ENCODE measurements around the gene DTL. TPM values are rescaled to one million over a fixed set of nuclear protein-coding genes. Genes with fewer than 3 reads are reported as not detected.

Gene DTL
- total RNA-seq, 2 experiments from 2014 or later: 74.1 to 77.5 TPM

- POLR2A ChIA-PET: interaction anchor here (0.7 to 1.0 kb wide), 2 partner anchors 147 to 175 kb away, joined by 3 to 4 read pairs; no protein-coding TSS in a partner anchor
Observed at GRCh38 chr1:212072047-212072446, 36.5 kb downstream of the DTL start.

DNA sequence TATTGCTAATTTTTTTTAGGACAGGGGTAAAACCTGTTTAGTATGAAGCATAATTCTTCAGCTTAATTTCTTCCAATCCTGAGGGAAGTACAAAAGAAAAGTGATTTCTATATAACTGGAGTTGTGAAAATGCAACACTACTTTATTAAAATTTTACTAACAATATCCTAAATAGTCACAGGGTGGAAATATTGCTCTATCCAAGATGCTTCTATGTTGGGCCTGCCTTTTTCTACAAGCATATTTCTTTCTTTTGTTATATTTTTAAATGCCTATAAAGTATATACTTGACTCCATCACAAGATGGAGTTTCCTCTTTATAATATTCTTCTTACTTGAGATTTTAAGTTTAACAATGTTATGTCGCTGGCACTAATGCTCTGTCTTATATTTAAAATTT is 37.9 kb downstream of the DTL start:
- no peaks in the 10 kb centered on the region for H3K9me3 Mint-ChIP-seq (ENCODE audit: insufficient read depth)
- no peaks in the 10 kb centered on the region for H3K4me1 Mint-ChIP-seq (ENCODE audit: low read depth)
- CTCF ChIA-PET: interaction anchor here (1.5 to 5.6 kb wide), 6 partner anchors 12 to 383 kb away, joined by 3 to 132 read pairs (median 44); no protein-coding TSS in a partner anchor
- no peaks in the 10 kb centered on the region for H3K27me3 Mint-ChIP-seq (ENCODE audit: low read depth)
- no peak overlapping the region for H3K4me3 Mint-ChIP-seq
- no peak for DNase-seq
- H3K36me3 Mint-ChIP-seq (ENCODE audit: low read depth): peaks cover 60% of the 10 kb centered on the region
- H3K27ac Mint-ChIP-seq: no peak overlapping the region
- POLR2A ChIA-PET: no interaction called here
- ATAC-seq: no peak

More at GRCh38 chr1:212072047-212072446, 36.5 kb downstream of the DTL start:
- Mint-ChIP-seq H3K27ac (no peak overlapping the region), H3K9me3 (ENCODE audit: insufficient read depth) (no peaks in the 10 kb centered on the region), H3K4me1 (ENCODE audit: low read depth) (no peaks in the 10 kb centered on the region), H3K27me3 (ENCODE audit: low read depth) (no peaks in the 10 kb centered on the region), H3K4me3 (no peak overlapping the region), H3K36me3 (ENCODE audit: low read depth) (peaks cover 67% of the 10 kb centered on the region)
- DNase-seq (no peak), ATAC-seq (no peak)
- CTCF ChIA-PET: interaction anchor here (1.5 to 5.6 kb wide), 15 partner anchors 9 to 391 kb away, joined by 3 to 132 read pairs (median 26); partner anchors contain the start of genes DTL, INTS7 and PPP2R5A

- Mint-ChIP-seq H3K27ac (no peak overlapping the region), H3K9me3 (ENCODE audit: insufficient read depth) (no peaks in the 10 kb centered on the region), H3K27me3 (ENCODE audit: low read depth) (no peaks in the 10 kb centered on the region), H3K36me3 (ENCODE audit: low read depth) (peaks cover 63% of the 10 kb centered on the region), H3K4me1 (ENCODE audit: low read depth) (no peaks in the 10 kb centered on the region), H3K4me3 (no peak overlapping the region)
- DNase-seq (no peak), ATAC-seq (no peak)
- ChIA-PET POLR2A (no interaction called here), CTCF (interaction anchor here (0.6 to 1.3 kb wide), 4 partner anchors 12 to 383 kb away, joined by 3 to 4 read pairs (median 3); no protein-coding TSS in a partner anchor)
Observed at GRCh38 chr1:212074313-212074712, 38.8 kb downstream of the DTL start.

DNA sequence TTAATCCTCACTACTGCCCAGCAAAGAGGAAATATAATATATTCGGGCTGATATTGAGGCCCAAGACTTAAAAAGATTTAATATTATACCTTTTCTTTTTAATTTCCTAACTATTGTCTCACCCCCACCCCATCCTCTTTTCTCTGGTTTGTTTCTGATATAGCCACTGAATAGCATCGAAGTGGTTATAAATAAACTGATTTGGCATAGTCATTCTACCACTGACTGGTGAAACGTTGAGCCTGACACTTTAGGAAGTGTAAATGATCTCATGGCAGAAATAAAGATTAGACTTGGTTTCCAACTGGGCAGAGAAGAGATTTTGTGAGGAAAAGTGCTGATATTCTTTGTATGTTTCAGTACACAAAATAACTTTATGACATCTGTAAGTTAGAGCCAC is 39.3 kb downstream of the DTL start:
- Mint-ChIP-seq H3K27ac (no peak overlapping the region), H3K27me3 (ENCODE audit: low read depth) (no peaks in the 10 kb centered on the region), H3K9me3 (ENCODE audit: insufficient read depth) (no peaks in the 10 kb centered on the region), H3K36me3 (ENCODE audit: low read depth) (peaks cover 64% of the 10 kb centered on the region), H3K4me1 (ENCODE audit: low read depth) (no peaks in the 10 kb centered on the region), H3K4me3 (no peak overlapping the region)
- ATAC-seq (no peak), DNase-seq (no peak)
- POLR2A ChIA-PET: no interaction called here
- CTCF ChIA-PET: interaction anchor here (0.7 to 1.3 kb wide), 3 partner anchors 15 to 286 kb away, joined by 3 to 4 read pairs (median 3); no protein-coding TSS in a partner anchor

DNA sequence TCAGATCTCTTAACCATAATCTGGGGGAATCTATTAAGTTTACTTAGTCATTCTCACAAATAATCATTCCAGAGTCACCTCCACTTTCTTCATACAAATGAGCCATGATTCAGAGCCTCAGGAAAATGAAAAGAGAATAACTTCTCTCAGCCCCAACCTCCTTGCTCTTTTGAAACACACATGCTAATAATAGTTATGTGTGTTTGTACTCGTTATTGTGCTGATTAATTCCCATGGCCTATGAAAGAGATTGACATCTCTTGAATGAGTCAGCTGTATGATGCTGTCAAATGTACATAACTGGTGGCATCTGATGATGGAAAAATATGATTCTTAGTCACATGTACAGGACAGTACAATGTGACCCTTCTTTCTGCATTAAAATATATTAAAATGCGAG is 41.5 kb downstream of the DTL start:
- ATAC-seq (no peak), DNase-seq (no peak)
- Mint-ChIP-seq H3K4me3 (no peak overlapping the region), H3K9me3 (ENCODE audit: insufficient read depth) (no peaks in the 10 kb centered on the region), H3K36me3 (ENCODE audit: low read depth) (peaks cover 51% of the 10 kb centered on the region), H3K27ac (no peak overlapping the region), H3K4me1 (ENCODE audit: low read depth) (no peaks in the 10 kb centered on the region), H3K27me3 (ENCODE audit: low read depth) (no peaks in the 10 kb centered on the region)
- POLR2A ChIA-PET: no interaction called here
- CTCF ChIA-PET: interaction anchor here (0.8 to 2.1 kb wide), 5 partner anchors 9 to 400 kb away, joined by 3 to 7 read pairs (median 3); no protein-coding TSS in a partner anchor

DNA sequence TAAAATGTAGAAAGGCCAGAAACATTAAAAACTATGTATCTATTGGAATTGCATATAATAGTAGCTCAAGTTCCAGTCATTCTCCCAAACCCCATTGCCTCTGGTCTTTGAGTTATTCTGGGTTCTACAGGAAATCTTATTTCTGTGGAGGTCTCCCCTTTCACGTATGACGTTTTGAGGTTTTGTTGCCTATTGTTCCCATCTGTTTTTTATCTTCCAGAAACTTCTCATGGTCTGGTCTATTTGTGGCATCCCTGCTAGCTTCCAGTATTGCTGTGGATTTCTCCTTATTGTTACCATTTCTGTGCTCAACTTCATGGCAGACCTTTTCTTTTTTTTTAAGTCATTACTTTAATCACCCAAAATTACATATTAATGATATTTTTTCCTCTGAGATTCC is 43.3 kb downstream of the DTL start:
- no peak overlapping the region for H3K4me3 Mint-ChIP-seq
- no peaks in the 10 kb centered on the region for H3K9me3 Mint-ChIP-seq (ENCODE audit: insufficient read depth)
- no peaks in the 10 kb centered on the region for H3K27me3 Mint-ChIP-seq (ENCODE audit: low read depth)
- peaks cover 42% of the 10 kb centered on the region for H3K36me3 Mint-ChIP-seq (ENCODE audit: low read depth)
- POLR2A ChIA-PET: no interaction called here
- DNase-seq (no peak), ATAC-seq (no peak)
- H3K4me1 Mint-ChIP-seq (ENCODE audit: low read depth): no peaks in the 10 kb centered on the region
- CTCF ChIA-PET: interaction anchor here (0.7 to 4.4 kb wide), 6 partner anchors 8 to 377 kb away, joined by 3 to 26 read pairs (median 8); partner anchors contain the start of genes DTL and INTS7
- no peak overlapping the region for H3K27ac Mint-ChIP-seq

DNA sequence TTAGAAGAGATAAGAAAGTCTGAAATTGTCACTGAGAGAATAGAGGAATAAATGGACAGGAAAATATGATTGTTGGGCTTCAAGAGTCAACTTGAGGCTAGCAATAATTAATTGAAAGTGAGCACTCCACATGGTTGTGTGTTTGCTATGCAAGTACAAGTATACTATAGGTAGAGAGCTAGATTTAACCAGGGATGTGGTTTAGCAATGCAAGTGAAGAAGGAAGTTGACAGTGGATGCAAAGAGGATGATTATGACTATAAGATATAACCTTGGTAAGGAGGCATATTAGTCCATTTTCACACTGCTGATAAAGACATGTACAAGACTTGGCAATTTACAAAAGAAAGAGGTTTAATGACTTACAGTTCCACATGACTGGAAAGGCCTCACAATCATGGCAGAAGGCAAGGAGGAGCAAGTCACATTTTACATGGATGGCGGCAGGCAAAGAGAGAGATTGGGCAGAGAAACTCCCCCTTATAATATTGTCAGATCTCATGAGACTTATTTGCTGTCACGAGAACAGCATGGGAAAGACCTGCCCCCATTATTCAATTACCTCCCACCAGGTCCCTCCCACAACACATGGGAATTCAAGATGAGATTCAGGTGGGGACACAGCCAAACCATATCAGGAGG is 47.3 kb downstream of the DTL start:
- no peak overlapping the region for H3K27ac Mint-ChIP-seq
- H3K9me3 Mint-ChIP-seq (ENCODE audit: insufficient read depth): no peaks in the 10 kb centered on the region
- peaks cover 3% of the 10 kb centered on the region for H3K4me1 Mint-ChIP-seq (ENCODE audit: low read depth)
- ATAC-seq: no peak
- POLR2A ChIA-PET: no interaction called here
- CTCF ChIA-PET: interaction anchor here (1.0 to 4.4 kb wide), 3 partner anchors 12 to 373 kb away, joined by 3 to 26 read pairs (median 3); no protein-coding TSS in a partner anchor
- no peak for DNase-seq
- peaks cover 42% of the 10 kb centered on the region for H3K36me3 Mint-ChIP-seq (ENCODE audit: low read depth)
- no peaks in the 10 kb centered on the region for H3K27me3 Mint-ChIP-seq (ENCODE audit: low read depth)
- no peak overlapping the region for H3K4me3 Mint-ChIP-seq

GRCh38 chr1:212089560-212090163 is 54.1 kb downstream of the DTL start:
- peaks cover 30% of the 10 kb centered on the region for H3K4me1 Mint-ChIP-seq (ENCODE audit: low read depth)

DNA sequence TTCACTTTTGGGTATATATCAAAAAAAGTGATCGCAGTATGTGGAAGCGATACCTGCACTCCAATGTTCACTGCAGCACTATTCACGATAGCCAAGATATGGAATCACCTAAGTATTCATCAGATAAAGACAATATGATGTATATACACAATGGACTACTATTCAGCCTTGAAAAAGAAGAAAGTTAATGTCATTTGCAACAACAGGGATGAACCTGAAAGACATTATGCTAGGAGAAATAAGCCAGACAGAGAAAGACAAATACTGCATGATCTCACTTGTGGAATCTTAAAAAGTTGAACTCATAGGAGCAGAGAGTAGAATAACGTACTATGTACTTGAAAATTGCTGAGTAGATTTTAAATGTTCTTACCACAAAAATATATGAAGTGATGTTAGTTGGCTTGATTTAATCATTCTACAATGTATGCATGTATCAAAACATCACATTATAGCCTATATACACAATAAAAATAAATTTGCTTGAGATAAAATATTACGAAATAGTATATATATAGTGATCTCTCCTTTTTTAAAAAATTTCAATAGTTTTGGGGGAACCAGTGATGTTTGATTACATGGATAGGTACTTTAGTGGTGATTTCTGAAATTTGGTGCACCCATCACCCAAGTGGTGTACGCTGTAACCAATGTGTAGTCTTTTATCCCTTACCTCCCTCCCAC is 56.0 kb downstream of the DTL start:
- Mint-ChIP-seq H3K27ac (no peak overlapping the region), H3K9me3 (ENCODE audit: insufficient read depth) (no peaks in the 10 kb centered on the region), H3K27me3 (ENCODE audit: low read depth) (no peaks in the 10 kb centered on the region), H3K4me1 (ENCODE audit: low read depth) (peaks cover 39% of the 10 kb centered on the region), H3K36me3 (ENCODE audit: low read depth) (peaks cover 88% of the 10 kb centered on the region), H3K4me3 (no peak overlapping the region)
- DNase-seq: no peak
- CTCF ChIA-PET: no interaction called here
- no peak for ATAC-seq
- POLR2A ChIA-PET: no interaction called here

More at GRCh38 chr1:212089560-212090163, 54.1 kb downstream of the DTL start:
- no peaks in the 10 kb centered on the region for H3K27me3 Mint-ChIP-seq (ENCODE audit: low read depth)
- H3K4me3 Mint-ChIP-seq: no peak overlapping the region
- POLR2A ChIA-PET: interaction anchor here (0.6 to 2.3 kb wide), 2 partner anchors 54 to 195 kb away, joined by 3 to 6 read pairs; partner anchors contain the start of genes DTL and INTS7
- ATAC-seq (no peak), DNase-seq (no peak)
- peak overlapping the region; percentile 12 for H3K27ac Mint-ChIP-seq
- no peaks in the 10 kb centered on the region for H3K9me3 Mint-ChIP-seq (ENCODE audit: insufficient read depth)
- H3K36me3 Mint-ChIP-seq (ENCODE audit: low read depth): peaks cover 83% of the 10 kb centered on the region
- CTCF ChIA-PET: interaction anchor here (1.2 to 3.7 kb wide), 4 partner anchors 54 to 409 kb away, joined by 3 to 15 read pairs (median 5); partner anchors contain the start of genes DTL and INTS7

DNA sequence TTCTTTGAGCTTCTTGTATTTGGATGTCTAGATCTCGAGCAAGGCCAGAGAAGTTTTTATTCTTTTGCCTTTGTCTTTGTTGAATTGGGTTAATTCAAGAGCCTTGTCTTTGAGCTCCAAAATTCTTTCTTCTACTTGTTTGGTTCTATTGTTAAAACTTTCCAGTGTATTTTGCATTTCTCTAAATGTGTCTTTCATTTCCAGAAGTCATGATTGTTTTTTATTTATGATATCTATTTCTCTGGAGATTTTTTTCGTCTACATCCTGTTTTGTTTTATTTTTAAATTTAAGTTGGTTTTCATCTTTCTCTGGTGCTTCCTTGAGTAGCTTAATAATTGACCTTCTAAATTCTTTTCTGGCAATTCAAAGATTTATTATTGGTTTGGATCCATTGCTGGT is 61.8 kb downstream of the DTL start:
- POLR2A ChIA-PET: interaction anchor here (0.7 kb wide), 1 partner anchor 202 kb away, joined by 3 read pairs; no protein-coding TSS in a partner anchor
- ATAC-seq: no peak

DNA sequence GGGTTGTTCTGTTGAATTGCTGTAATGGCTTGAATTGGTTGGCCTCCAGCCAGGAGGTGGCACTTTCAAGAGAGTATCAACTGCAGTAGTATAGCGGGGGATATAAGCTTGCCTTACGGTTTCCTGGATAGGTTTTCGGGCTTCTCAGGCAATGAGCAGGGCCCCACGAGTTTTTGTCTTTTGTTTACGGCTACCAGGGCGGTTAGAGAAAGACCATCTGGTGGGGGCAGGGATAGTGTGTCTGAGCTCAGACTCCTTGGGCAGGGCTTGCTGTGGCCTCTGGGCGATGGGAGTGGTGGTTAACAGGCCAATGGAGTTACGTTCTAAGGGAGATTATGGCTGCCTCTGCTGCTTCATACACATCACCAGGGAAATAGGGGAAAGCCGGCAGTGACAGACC is 62.8 kb downstream of the DTL start:
- Mint-ChIP-seq H3K27ac (no peak overlapping the region), H3K27me3 (ENCODE audit: low read depth) (no peaks in the 10 kb centered on the region), H3K9me3 (ENCODE audit: insufficient read depth) (peaks cover 6% of the 10 kb centered on the region), H3K36me3 (ENCODE audit: low read depth) (peaks cover 87% of the 10 kb centered on the region), H3K4me1 (ENCODE audit: low read depth) (peaks cover 22% of the 10 kb centered on the region), H3K4me3 (no peak overlapping the region)
- ATAC-seq (no peak), DNase-seq (no peak)
- POLR2A ChIA-PET: no interaction called here
- CTCF ChIA-PET: interaction anchor here (1.0 kb wide), 1 partner anchor 10 kb away, joined by 3 read pairs; no protein-coding TSS in a partner anchor

More for the DNA sequence above, 61.8 kb downstream of the DTL start:
- no peak for DNase-seq
- no peak overlapping the region for H3K4me3 Mint-ChIP-seq
- CTCF ChIA-PET: interaction anchor here (1.1 to 2.1 kb wide), 3 partner anchors 27 to 359 kb away, joined by 3 to 10 read pairs (median 10); no protein-coding TSS in a partner anchor
- peaks cover 22% of the 10 kb centered on the region for H3K4me1 Mint-ChIP-seq (ENCODE audit: low read depth)
- peaks cover 91% of the 10 kb centered on the region for H3K36me3 Mint-ChIP-seq (ENCODE audit: low read depth)
- peaks cover 6% of the 10 kb centered on the region for H3K9me3 Mint-ChIP-seq (ENCODE audit: insufficient read depth)
- H3K27me3 Mint-ChIP-seq (ENCODE audit: low read depth): no peaks in the 10 kb centered on the region
- H3K27ac Mint-ChIP-seq: no peak overlapping the region

All from activated CD8-positive, alpha-beta T cell treated with anti-CD3 and anti-CD28 coated beads, Interleukin-2, amount 10 ng/mL, durations not matched to agents 7 days and 5 days (primary cell).